Measurements from ENCODE around the gene CCDC88C. TPM values are rescaled to one million over a fixed set of nuclear protein-coding genes. Genes with fewer than 3 reads are reported as not detected.

CCDC88C gene
- total and polyA plus RNA-seq, 2 experiments from 2014 or later, result 23.6 to 60.7 TPM

GRCh38 chr14:91243074-91243471 lies 174.5 kb downstream of the CCDC88C start:
- H3K36me3 Mint-ChIP-seq (ENCODE audit: low read depth), result no peaks in the 10 kb centered on the region; the same call in 2 of the 3 replicates
- Histone ChIP-seq H3K27ac (ENCODE audit: low read depth) (no peak overlapping the region), H3K4me1 (ENCODE audit: insufficient read depth) (no peaks in the 10 kb centered on the region), H3F3A (replicated peaks; ENCODE audit: low read depth) (no peaks in the 10 kb centered on the region), H3K36me3 (ENCODE audit: insufficient read depth) (no peaks in the 10 kb centered on the region), H3K4me3 (no peak overlapping the region), H3K79me2 (replicated peaks; ENCODE audit: insufficient read depth) (no peaks in the 10 kb centered on the region), H4K20me1 (replicated peaks; ENCODE audit: insufficient read depth) (no peaks in the 10 kb centered on the region), H3K4me2 (no peak overlapping the region), H3K9me2 (ENCODE audit: insufficient read depth) (no peaks in the 10 kb centered on the region), H2AFZ (no peak overlapping the region), H3K27me3 (ENCODE audit: insufficient read depth) (no peaks in the 10 kb centered on the region)
- ATAC-seq, result no peak
- H3K4me3 Mint-ChIP-seq, result no peak overlapping the region
- H3K9me3 Mint-ChIP-seq, result peaks cover 4% of the 10 kb centered on the region; the same call in 1 of the 3 replicates
- peaks cover 15% of the 10 kb centered on the region for H3K4me1 Mint-ChIP-seq
- DNase-seq (ENCODE audit: low spot score), result no peak
- peaks cover 4% of the 10 kb centered on the region for H3K27me3 Mint-ChIP-seq (ENCODE audit: insufficient read depth, low read depth, poor library complexity)
- TF ChIP-seq POLR2AphosphoS5 (IDR thresholded peaks at IDR 0.05; ENCODE audit: low read depth) (no peak), ZNF331 (CRISPR knock-in tag; IDR thresholded peaks at IDR 0.05; ENCODE audit: low read depth) (no peak)
- no peak overlapping the region for H3K27ac Mint-ChIP-seq

DNA sequence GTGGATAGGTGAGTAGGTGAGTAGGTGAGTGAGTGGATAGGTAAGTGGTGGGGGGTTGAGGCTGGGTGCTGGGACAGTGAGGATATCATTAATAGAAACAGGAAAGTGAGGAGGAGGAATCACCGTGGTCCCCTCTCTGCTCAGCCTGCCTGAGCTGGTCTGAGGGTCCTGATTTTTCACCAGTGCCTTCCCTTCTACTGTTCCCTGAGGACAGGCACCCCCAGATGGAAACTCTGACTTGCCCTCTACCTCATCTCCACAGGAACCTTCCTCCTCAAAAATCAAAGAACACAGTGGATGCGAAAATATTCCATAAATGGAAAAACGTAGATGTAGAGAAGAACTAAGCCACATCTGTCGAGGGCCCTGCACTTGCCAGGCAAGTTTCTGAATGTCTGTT lies 175.0 kb downstream of the CCDC88C start:
- ATAC-seq, result no peak
- H3K27me3 Mint-ChIP-seq (ENCODE audit: insufficient read depth, low read depth, poor library complexity), result peaks cover 4% of the 10 kb centered on the region
- DNase-seq (ENCODE audit: low spot score), result no peak
- H3K4me3 Mint-ChIP-seq, result no peak overlapping the region
- H3K4me3 ChIP-seq, result no peak overlapping the region
- no peaks in the 10 kb centered on the region for H3K9me2 ChIP-seq (ENCODE audit: insufficient read depth)
- H3K9me3 Mint-ChIP-seq, result peaks cover 4% of the 10 kb centered on the region; the same call in 1 of the 3 replicates
- H3K27ac Mint-ChIP-seq, result no peak overlapping the region
- H3K4me1 Mint-ChIP-seq, result peaks cover 15% of the 10 kb centered on the region
- H3F3A ChIP-seq (replicated peaks; ENCODE audit: low read depth), result no peaks in the 10 kb centered on the region
- no peak overlapping the region for H3K27ac ChIP-seq (ENCODE audit: low read depth)
- H3K36me3 ChIP-seq (ENCODE audit: insufficient read depth), result no peaks in the 10 kb centered on the region
- H3K79me2 ChIP-seq (replicated peaks; ENCODE audit: insufficient read depth), result no peaks in the 10 kb centered on the region
- H2AFZ ChIP-seq, result no peak overlapping the region
- H3K4me1 ChIP-seq (ENCODE audit: insufficient read depth), result no peaks in the 10 kb centered on the region
- H3K36me3 Mint-ChIP-seq (ENCODE audit: low read depth), result no peaks in the 10 kb centered on the region; the same call in 2 of the 3 replicates
- no peaks in the 10 kb centered on the region for H4K20me1 ChIP-seq (replicated peaks; ENCODE audit: insufficient read depth)
- no peak overlapping the region for H3K4me2 ChIP-seq
- no peaks in the 10 kb centered on the region for H3K27me3 ChIP-seq (ENCODE audit: insufficient read depth)
- no peak for TF ChIP-seq POLR2AphosphoS5 (IDR thresholded peaks at IDR 0.05; ENCODE audit: low read depth)
- TF ChIP-seq REST (IDR thresholded peaks at IDR 0.05; ENCODE audit: unreplicated experiment), result no peak
- TF ChIP-seq EZH2phosphoT487 (IDR thresholded peaks at IDR 0.05; ENCODE audit: unreplicated experiment), result no peak
- no peak for TF ChIP-seq ZNF462 (CRISPR knock-in tag; IDR thresholded peaks at IDR 0.05)
- TF ChIP-seq STAT1 (IDR thresholded peaks at IDR 0.05; ENCODE audit: unreplicated experiment), result no peak
- TF ChIP-seq CREB1 (CRISPR knock-in tag; IDR thresholded peaks at IDR 0.05; ENCODE audit: low read depth), result no peak
- no peak for TF ChIP-seq EZH2 (IDR thresholded peaks at IDR 0.05; ENCODE audit: low read depth, unreplicated experiment)
- TF ChIP-seq NANOG (IDR thresholded peaks at IDR 0.05; ENCODE audit: borderline replicate concordance), result no peak
- TF ChIP-seq JUNB (IDR thresholded peaks at IDR 0.05; ENCODE audit: unreplicated experiment), result no peak
- TF ChIP-seq ZNF331 (CRISPR knock-in tag; IDR thresholded peaks at IDR 0.05; ENCODE audit: low read depth), result no peak
- TF ChIP-seq, protein P1, sequence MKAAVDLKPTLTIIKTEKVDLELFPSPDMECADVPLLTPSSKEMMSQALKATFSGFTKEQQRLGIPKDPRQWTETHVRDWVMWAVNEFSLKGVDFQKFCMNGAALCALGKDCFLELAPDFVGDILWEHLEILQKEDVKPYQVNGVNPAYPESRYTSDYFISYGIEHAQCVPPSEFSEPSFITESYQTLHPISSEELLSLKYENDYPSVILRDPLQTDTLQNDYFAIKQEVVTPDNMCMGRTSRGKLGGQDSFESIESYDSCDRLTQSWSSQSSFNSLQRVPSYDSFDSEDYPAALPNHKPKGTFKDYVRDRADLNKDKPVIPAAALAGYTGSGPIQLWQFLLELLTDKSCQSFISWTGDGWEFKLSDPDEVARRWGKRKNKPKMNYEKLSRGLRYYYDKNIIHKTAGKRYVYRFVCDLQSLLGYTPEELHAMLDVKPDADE (IDR thresholded peaks at IDR 0.05), result no peak
